Right lung (tissue), 5 donors: ENCODE data around the gene CAPN7. TPM values are rescaled to one million over a fixed set of nuclear protein-coding genes. Genes with fewer than 3 reads are reported as not detected.

ENCODE experiments used
- DNase-seq, 2 donors: peaks; one replicate each; pipeline ENCODE4 v3.0.0-alpha.2; 2013
- polyA plus RNA-seq, 5 donors: library from polyadenylated mRNA; unstranded; fragments of 120-200 nt; gene quantifications; one replicate each; pipeline versions ENCODE4 v1.2.1 to v1.2.3, GENCODE V29; 2013; ENCODE audit warnings: inconsistent platforms in 1 of 5, low replicate concordance in 1 of 5; ENCODE audit not compliant: insufficient read length in 5 of 5, insufficient read depth in 1 of 5

Gene CAPN7
- polyA plus RNA-seq, 5 donors = 37.4 to 70.7 (median 52.0) TPM

DNA sequence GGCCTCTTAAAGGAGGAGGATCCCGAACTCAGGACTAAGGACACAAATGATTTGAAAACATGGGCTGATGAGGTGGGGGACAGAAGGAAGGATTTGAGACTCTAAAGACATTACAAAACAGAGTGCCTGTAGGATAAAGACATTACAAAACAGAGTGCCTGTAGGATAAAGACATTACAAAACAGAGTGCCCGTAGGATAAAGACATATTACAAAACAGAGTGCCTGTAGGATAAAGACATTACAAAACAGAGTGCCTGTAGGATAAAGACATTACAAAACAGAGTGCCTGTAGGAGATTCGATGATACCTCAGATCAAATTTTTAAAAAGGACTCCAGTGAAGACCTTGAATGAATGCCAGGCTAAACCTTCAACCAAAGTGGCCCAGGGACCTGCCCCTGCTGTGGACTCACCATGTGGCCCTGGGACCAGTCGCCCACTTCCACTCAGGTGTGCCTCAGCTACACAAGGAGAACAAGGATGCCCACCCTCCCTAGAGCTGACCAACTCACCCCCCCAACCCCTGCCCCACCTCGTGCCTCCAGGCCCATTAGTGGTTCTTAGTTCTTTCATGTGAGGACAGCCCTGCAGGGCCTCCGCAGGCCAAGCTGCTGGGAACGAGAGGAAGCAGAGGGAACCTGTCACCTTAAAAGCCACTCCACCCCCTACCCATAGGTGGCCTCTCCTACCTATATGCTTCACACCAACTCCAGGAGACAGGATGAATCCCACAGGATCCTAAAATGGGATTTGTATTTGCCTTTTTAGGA lies 66.6 kb downstream of the CAPN7 start:
- peak in 1 of 2 donors; percentile 41 for DNase-seq

- DNase-seq = no peak
These were observed 67.2 kb downstream of the CAPN7 start for GRCh38 chr3:15273227-15273626.

- DNase-seq = no peak
These were observed 70.1 kb downstream of the CAPN7 start for GRCh38 chr3:15276028-15276724.

- DNase-seq = no peak
These were observed 71.9 kb downstream of the CAPN7 start for GRCh38 chr3:15277861-15278500.

DNA sequence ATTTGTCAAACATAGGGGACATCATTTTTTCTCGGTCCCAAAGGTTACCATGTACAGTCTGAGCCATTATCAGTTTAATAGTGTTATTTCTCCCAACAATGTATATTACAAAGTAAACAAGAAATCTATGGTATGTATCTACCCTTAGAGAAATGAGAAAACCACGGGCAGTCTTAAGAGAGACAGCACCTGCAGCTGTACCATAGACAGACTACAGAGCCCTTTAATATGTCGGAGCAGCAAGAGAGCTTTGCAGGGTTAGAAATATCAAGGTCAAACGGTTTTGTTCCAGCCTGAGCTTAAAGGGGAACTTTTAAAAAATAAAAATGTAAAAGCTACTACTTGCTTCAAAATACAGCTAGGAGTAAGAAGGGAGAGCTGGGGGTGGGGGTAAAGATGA lies 73.2 kb downstream of the CAPN7 start:
- DNase-seq = no peak

GRCh38 chr3:15279671-15280402 lies 73.8 kb downstream of the CAPN7 start:
- no peak for DNase-seq

- DNase-seq = no peak
These were observed 74.9 kb downstream of the CAPN7 start for GRCh38 chr3:15280853-15281532.

DNA sequence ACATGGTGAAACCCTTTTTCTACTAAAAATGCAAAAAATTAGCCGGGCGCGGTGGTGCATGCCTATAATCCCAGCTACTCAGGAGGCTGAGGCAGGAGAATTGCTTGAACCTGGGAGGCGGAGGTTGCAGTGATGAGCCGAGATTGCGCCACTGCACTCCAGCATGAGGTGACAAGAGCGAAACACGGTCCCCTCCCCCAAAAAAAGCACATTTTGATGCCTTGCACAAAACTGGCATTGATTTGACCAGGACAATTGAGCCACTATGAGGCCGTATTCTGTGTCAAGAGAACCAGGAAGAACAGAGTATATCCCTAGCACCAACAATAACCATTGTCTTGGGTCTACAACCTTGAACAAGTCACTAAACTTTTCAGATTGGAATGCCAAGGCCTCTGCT lies 75.8 kb downstream of the CAPN7 start:
- DNase-seq = no peak

GRCh38 chr3:15283702-15284101 lies 77.7 kb downstream of the CAPN7 start:
- DNase-seq = no peak

GRCh38 chr3:15284121-15284889 lies 78.3 kb downstream of the CAPN7 start:
- no peak for DNase-seq

- no peak for DNase-seq
These were observed 80.0 kb downstream of the CAPN7 start for GRCh38 chr3:15286022-15286421.

DNA sequence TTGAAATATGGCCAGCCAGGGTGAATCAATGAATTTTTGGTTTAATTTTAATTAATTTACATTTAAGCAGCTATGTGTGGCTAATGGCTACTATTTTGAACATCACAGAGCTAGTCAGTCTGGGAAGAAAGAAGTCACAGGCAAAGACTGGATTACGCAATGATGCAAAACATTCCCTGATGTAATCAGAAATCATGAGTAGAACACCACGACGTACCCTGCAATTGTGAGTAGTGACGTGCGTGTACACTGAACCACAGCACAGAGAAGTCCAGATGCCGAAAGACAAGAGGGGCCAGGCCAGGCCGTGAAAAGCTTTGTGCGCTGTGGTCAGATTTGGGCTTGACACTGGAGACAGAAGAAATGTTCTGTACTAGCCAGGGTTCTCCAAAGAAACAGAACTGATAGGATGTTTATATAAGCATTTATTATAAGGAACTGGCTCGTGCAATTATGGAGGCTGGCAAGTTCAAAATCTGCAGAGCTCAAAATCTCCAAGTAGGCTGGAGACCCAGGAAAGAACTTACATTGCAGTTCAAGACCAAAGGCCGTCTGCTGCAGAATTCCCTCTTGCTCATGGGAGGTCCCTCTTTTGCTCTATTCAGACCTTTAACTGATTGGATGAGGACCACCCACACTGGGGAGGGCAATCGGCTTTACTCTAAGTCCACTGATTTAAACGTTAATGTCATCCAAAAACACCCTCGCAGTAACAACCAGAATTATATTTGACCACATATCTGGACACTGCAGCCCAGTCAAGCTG lies 81.7 kb downstream of the CAPN7 start:
- DNase-seq = no peak

GRCh38 chr3:15288331-15289035 lies 82.4 kb downstream of the CAPN7 start:
- DNase-seq = no peak

GRCh38 chr3:15289661-15290060 lies 83.6 kb downstream of the CAPN7 start:
- DNase-seq = no peak

DNA sequence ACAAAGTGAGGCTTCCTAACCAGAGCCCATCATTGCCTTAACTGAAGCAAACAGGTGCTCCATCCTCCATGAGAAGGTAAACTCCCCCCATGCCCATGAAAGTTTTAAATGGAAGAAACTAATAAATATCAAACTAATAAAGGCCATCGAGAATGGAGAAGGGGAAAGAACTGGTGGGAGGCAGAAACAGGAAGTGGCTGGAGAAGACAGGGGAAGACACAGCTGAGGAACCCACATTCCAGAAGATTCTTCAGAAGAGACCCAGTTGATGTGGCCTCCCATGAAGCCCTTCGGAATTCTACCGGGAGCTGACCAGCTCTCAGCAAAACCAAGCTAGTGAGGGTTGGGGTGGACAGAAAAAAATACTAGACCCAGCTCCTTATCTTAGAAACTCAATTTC lies 84.7 kb downstream of the CAPN7 start:
- DNase-seq = no peak

GRCh38 chr3:15291589-15292541 lies 85.8 kb downstream of the CAPN7 start:
- no peak for DNase-seq

GRCh38 chr3:15292765-15293522 lies 86.9 kb downstream of the CAPN7 start:
- no peak for DNase-seq
